HPDE6-E6E7 (cell line): ENCODE results near the gene ADAM19.

Experiments
- DNase-seq: peaks from one replicate; pipeline ENCODE4 v3.0.0; 2011; ENCODE audit warnings: missing footprints; ENCODE audit errors: extremely low spot score

ADAM19 gene

GRCh38 chr5:157516006-157516405 lies 59.6 kb downstream of the ADAM19 start:
- DNase-seq, result peak; percentile 44

- no peak for DNase-seq
These were observed 60.6 kb downstream of the ADAM19 start for GRCh38 chr5:157514974-157515373.

- no peak for DNase-seq
These were observed 62.4 kb downstream of the ADAM19 start for GRCh38 chr5:157513182-157513581.

GRCh38 chr5:157511651-157512644 lies 63.6 kb downstream of the ADAM19 start:
- DNase-seq, result peak; percentile 87

GRCh38 chr5:157510682-157511081 lies 64.9 kb downstream of the ADAM19 start:
- DNase-seq, result no peak

GRCh38 chr5:157509587-157509986 lies 66.0 kb downstream of the ADAM19 start:
- DNase-seq, result no peak

GRCh38 chr5:157509093-157509492 lies 66.5 kb downstream of the ADAM19 start:
- DNase-seq, result no peak

GRCh38 chr5:157506981-157507780 lies 68.4 kb downstream of the ADAM19 start:
- DNase-seq, result peak; percentile 13

GRCh38 chr5:157506066-157506590 lies 69.4 kb downstream of the ADAM19 start:
- no peak for DNase-seq

GRCh38 chr5:157505496-157505895 lies 70.1 kb downstream of the ADAM19 start:
- DNase-seq, result no peak

- no peak for DNase-seq
These were observed 71.5 kb downstream of the ADAM19 start for GRCh38 chr5:157504053-157504452.

- DNase-seq, result no peak
These were observed 73.4 kb downstream of the ADAM19 start for GRCh38 chr5:157502143-157502647.

- no peak for DNase-seq
These were observed 77.5 kb downstream of the ADAM19 start for GRCh38 chr5:157497875-157498611.

GRCh38 chr5:157496864-157497263 lies 78.7 kb downstream of the ADAM19 start:
- no peak for DNase-seq

- no peak for DNase-seq
These were observed 81.3 kb downstream of the ADAM19 start for GRCh38 chr5:157494178-157494832.

- DNase-seq, result no peak
These were observed 82.7 kb downstream of the ADAM19 start for GRCh38 chr5:157492886-157493285.

- DNase-seq, result no peak
These were observed 84.0 kb downstream of the ADAM19 start for GRCh38 chr5:157491471-157491995.

- no peak for DNase-seq
These were observed 88.2 kb downstream of the ADAM19 start for GRCh38 chr5:157487358-157487757.

- DNase-seq, result no peak
These were observed 88.7 kb downstream of the ADAM19 start for GRCh38 chr5:157486861-157487260.

GRCh38 chr5:157486221-157486681 lies 89.3 kb downstream of the ADAM19 start:
- DNase-seq, result no peak
